TTC549 (cell line): ENCODE results near the gene FSHR.

Experiments
- FAIRE-seq: peaks from 2 replicates; lab custom pipeline; 2012; peaks lifted over from hg19 to GRCh38; lab: Jason Lieb, UNC

The FSHR gene

GRCh38 chr2:49032936-49033335 is 121.4 kb downstream of the FSHR start:
- no peak for FAIRE-seq

- FAIRE-seq: no peak
Measured at GRCh38 chr2:49032126-49032525, 122.2 kb downstream of the FSHR start.

- no peak for FAIRE-seq
Measured at GRCh38 chr2:49029406-49029805, 124.9 kb downstream of the FSHR start.

GRCh38 chr2:49028101-49028500 is 126.2 kb downstream of the FSHR start:
- FAIRE-seq: no peak

- no peak for FAIRE-seq
Measured at GRCh38 chr2:49026706-49027105, 127.6 kb downstream of the FSHR start.

GRCh38 chr2:49021271-49021670 is 133.0 kb downstream of the FSHR start:
- no peak for FAIRE-seq

- FAIRE-seq: no peak
Measured at GRCh38 chr2:49005261-49005660, 149.1 kb downstream of the FSHR start.

- no peak for FAIRE-seq
Measured at GRCh38 chr2:49004036-49004626, 150.2 kb downstream of the FSHR start.

GRCh38 chr2:49003201-49003600 is 151.1 kb downstream of the FSHR start:
- FAIRE-seq: no peak

- no peak for FAIRE-seq
Measured at GRCh38 chr2:49002750-49003149, 151.6 kb downstream of the FSHR start.

GRCh38 chr2:49000695-49001094 is 153.6 kb downstream of the FSHR start:
- FAIRE-seq: no peak

- no peak for FAIRE-seq
Measured at GRCh38 chr2:48998449-48998848, 155.9 kb downstream of the FSHR start.

GRCh38 chr2:48993576-48993975 is 160.7 kb downstream of the FSHR start:
- FAIRE-seq: no peak

- FAIRE-seq: no peak
Measured at GRCh38 chr2:48991415-48992131, 162.7 kb downstream of the FSHR start.

GRCh38 chr2:48984922-48985321 is 169.4 kb downstream of the FSHR start:
- no peak for FAIRE-seq

- FAIRE-seq: no peak
Measured at GRCh38 chr2:48983551-48983950, 170.8 kb downstream of the FSHR start.

- FAIRE-seq: no peak
Measured at GRCh38 chr2:48982887-48983435, 171.4 kb downstream of the FSHR start.

GRCh38 chr2:48980846-48981245 is 173.5 kb downstream of the FSHR start:
- FAIRE-seq: no peak

- FAIRE-seq: no peak
Measured at GRCh38 chr2:48979691-48980090, 174.6 kb downstream of the FSHR start.

- no peak for FAIRE-seq
Measured at GRCh38 chr2:48978131-48978530, 176.2 kb downstream of the FSHR start.

GRCh38 chr2:48971801-48972200 is 182.5 kb downstream of the FSHR start:
- no peak for FAIRE-seq

- FAIRE-seq: no peak
Measured at GRCh38 chr2:48968011-48968410, 186.3 kb downstream of the FSHR start.

GRCh38 chr2:48965204-48965603 is 189.1 kb downstream of the FSHR start:
- FAIRE-seq: no peak

- no peak for FAIRE-seq
Measured at GRCh38 chr2:48961009-48961408, 193.3 kb downstream of the FSHR start.
